IMR-90 (cell line): Measurements from ENCODE around the gene EMX1. TPM values are rescaled to one million over a fixed set of nuclear protein-coding genes. Genes with fewer than 3 reads are reported as not detected.

Experiments used
- ATAC-seq: fragments of 200-7000 bp; cut with Tn5 transposase; 2 replicates; pipeline ENCODE4 v1.9.1; 2020; ENCODE audit warnings: low read depth, mild to moderate bottlenecking, moderate library complexity
- BruUV-seq: library from RNA; stranded (reverse); fragments of 400-500 nt; replicated peaks from 2 replicates; lab custom pipeline; 2021; lab: Mats Ljungman, UMichigan
- CTCF ChIA-PET: fragments of 300-600 bp; formaldehyde crosslinking; extraction: SDS; loops from one replicate; lab custom pipeline; 2021; ENCODE audit warnings: antibody characterized with exemption; lab: Yijun Ruan, JAX
- POLR2A ChIA-PET: fragments of 300-600 bp; sonication (Branson Sonifier 250); formaldehyde crosslinking; loops from one replicate; lab custom pipeline; 2022; ENCODE audit warnings: antibody characterized with exemption; ENCODE audit not compliant: unreplicated experiment; lab: Charles Lee
- DNase-seq: peaks from one replicate; pipeline ENCODE4 v3.0.0; 2013
- H2AFZ ChIP-seq: replicated peaks from 2 replicates; pipeline ENCODE3; 2013; ENCODE audit warnings: low read length, mild to moderate bottlenecking; ENCODE audit not compliant: poor library complexity
- H2AK5ac ChIP-seq: 2 replicates; pipeline ENCODE4 v1.6.1; 2013; ENCODE audit warnings: low read depth, low read length, inconsistent platforms
- H2AK9ac ChIP-seq: replicated peaks from 2 replicates; pipeline ENCODE3; 2013; ENCODE audit warnings: mild to moderate bottlenecking, low read depth, low read length, moderate library complexity; ENCODE audit not compliant: poor library complexity
- H2BK120ac ChIP-seq: 2 replicates; pipeline ENCODE4 v1.6.1; 2013; ENCODE audit warnings: low read depth, low read length, inconsistent platforms
- H2BK15ac ChIP-seq: 3 replicates; pipeline ENCODE4 v1.6.1; 2013; ENCODE audit warnings: low read depth, low read length, inconsistent platforms
- H2BK20ac ChIP-seq: 2 replicates; pipeline ENCODE4 v1.6.1; 2013; ENCODE audit warnings: low read depth, mild to moderate bottlenecking, inconsistent platforms, low read length, moderate library complexity
- H2BK5ac ChIP-seq: 2 replicates; pipeline ENCODE4 v1.6.1; 2013; ENCODE audit warnings: mild to moderate bottlenecking, low read depth, low read length, inconsistent platforms; ENCODE audit not compliant: poor library complexity, severe bottlenecking
- H3K14ac ChIP-seq: replicated peaks from 2 replicates; pipeline ENCODE4 v1.6.1; 2013; ENCODE audit warnings: low read depth, low read length, inconsistent platforms
- H3K18ac ChIP-seq: 2 replicates; pipeline ENCODE4 v1.6.1; 2013; ENCODE audit warnings: low read depth, low read length, control low read depth
- H3K23ac ChIP-seq: 2 replicates; pipeline ENCODE4 v1.6.1; 2013; ENCODE audit warnings: low read depth, low read length, inconsistent platforms
- H3K27ac ChIP-seq: 2 replicates; pipeline ENCODE4 v1.5.1; 2013; ENCODE audit warnings: mild to moderate bottlenecking, control low read depth, low read length; ENCODE audit not compliant: insufficient read depth
- H3K27me3 ChIP-seq: 2 replicates; pipeline ENCODE4 v1.6.1; 2013; ENCODE audit warnings: low read length; ENCODE audit not compliant: control insufficient read depth, insufficient read depth
- H3K36me3 ChIP-seq: 2 replicates; pipeline ENCODE4 v1.6.1; 2013; ENCODE audit warnings: low read length, mixed read lengths; ENCODE audit not compliant: control insufficient read depth, insufficient read depth
- H3K4ac ChIP-seq: 2 replicates; pipeline ENCODE4 v1.6.1; 2013; ENCODE audit warnings: low read depth, low read length, inconsistent platforms
- H3K4me1 ChIP-seq: 2 replicates; pipeline ENCODE4 v1.6.1; 2013; ENCODE audit warnings: low read length, mixed read lengths; ENCODE audit not compliant: control insufficient read depth, insufficient read depth
- H3K4me2 ChIP-seq: 2 replicates; pipeline ENCODE4 v1.6.1; 2013; ENCODE audit warnings: low read depth, mild to moderate bottlenecking, control low read depth, low read length, moderate library complexity
- H3K4me3 ChIP-seq: 2 replicates; pipeline ENCODE4 v1.5.1; 2013; ENCODE audit warnings: low read depth, mild to moderate bottlenecking, control low read depth, low read length, moderate library complexity; ENCODE audit not compliant: insufficient read depth
- H3K56ac ChIP-seq: 2 replicates; pipeline ENCODE4 v1.6.1; 2013; ENCODE audit warnings: low read length, inconsistent platforms; ENCODE audit not compliant: insufficient read depth; ENCODE audit errors: extremely low read depth
- H3K79me1 ChIP-seq, 2 experiments: 2 replicates each; pipeline ENCODE4 v1.6.1; 2013; ENCODE audit warnings: low read length in 2 of 2, inconsistent platforms in 1 of 2, low read depth in 1 of 2
- H3K9ac ChIP-seq: 2 replicates; pipeline ENCODE4 v1.6.1; 2013; ENCODE audit warnings: low read depth, low read length, control low read depth
- H3K9me1 ChIP-seq: 2 replicates; pipeline ENCODE4 v1.6.1; 2013; ENCODE audit warnings: low read length, inconsistent platforms; ENCODE audit not compliant: insufficient read depth
- H3K9me3 ChIP-seq: 2 replicates; pipeline ENCODE4 v1.6.1; 2013; ENCODE audit warnings: low read length; ENCODE audit not compliant: control insufficient read depth, insufficient read depth
- H4K20me1 ChIP-seq: 2 replicates; pipeline ENCODE4 v1.6.1; 2013; ENCODE audit warnings: low read length, inconsistent platforms; ENCODE audit not compliant: insufficient read depth
- H4K5ac ChIP-seq: 2 replicates; pipeline ENCODE4 v1.6.1; 2013; ENCODE audit warnings: mild to moderate bottlenecking, low read depth, low read length, control low read depth
- H4K8ac ChIP-seq, 2 experiments: 2 replicates each; pipeline ENCODE4 v1.6.1; 2013; ENCODE audit warnings: low read depth in 2 of 2, low read length in 2 of 2, control low read depth in 1 of 2, inconsistent platforms in 1 of 2
- H4K91ac ChIP-seq: 2 replicates; pipeline ENCODE4 v1.6.1; 2013; ENCODE audit warnings: low read depth, low read length, inconsistent platforms; ENCODE audit not compliant: insufficient read depth
- CEBPB ChIP-seq: IDR thresholded peaks from 2 replicates; pipeline ENCODE4 v1.6.1; 2012; ENCODE audit warnings: low read depth, low read length, improper control_type of control experiment
- ELK1 ChIP-seq: fragments of 150-350 bp; IDR thresholded peaks from 2 replicates; pipeline ENCODE4 v1.6.1; 2016; ENCODE audit warnings: low read depth, mild to moderate bottlenecking, low read length, moderate library complexity, borderline replicate concordance
- FOS ChIP-seq: fragments of 150-350 bp; IDR thresholded peaks from 2 replicates; pipeline ENCODE4 v1.6.1; 2016; ENCODE audit warnings: low read depth, low read length
- MXI1 ChIP-seq: IDR thresholded peaks from 2 replicates; pipeline ENCODE4 v1.6.1; 2012; ENCODE audit warnings: low read depth, mild to moderate bottlenecking, low read length, moderate library complexity, borderline replicate concordance
- RAD21 ChIP-seq: IDR thresholded peaks from 2 replicates; pipeline ENCODE4 v1.6.1; 2012; ENCODE audit warnings: low read length, improper control_type of control experiment
- RFX5 ChIP-seq: IDR thresholded peaks from 2 replicates; pipeline ENCODE4 v1.8.0; 2012; ENCODE audit warnings: low read depth, mild to moderate bottlenecking, low read length, moderate library complexity
- SMC3 ChIP-seq: fragments of 150-350 bp; IDR thresholded peaks from 2 replicates; pipeline ENCODE4 v1.6.1; 2016; ENCODE audit warnings: low read depth, mild to moderate bottlenecking, antibody characterized with exemption, low read length, moderate library complexity
- USF2 ChIP-seq: fragments of 150-350 bp; IDR thresholded peaks from 2 replicates; pipeline ENCODE4 v1.6.1; 2017; ENCODE audit warnings: mild to moderate bottlenecking, antibody characterized with exemption, low read length, low read depth
- WGBS, 2 experiments: methylation state at CpG; one replicate each; pipeline versions ENCODE4 v1.1.5 to v1.1.7; 2013; ENCODE audit warnings: missing lambda C conversion rate in 2 of 2; ENCODE audit not compliant: insufficient read length in 1 of 2; ENCODE audit errors: extremely low coverage in 2 of 2; 5-methylcytosine and 5-hydroxymethylcytosine counted together
- dilution Hi-C: fragments of 300-500 bp; cut with HindIII; formaldehyde crosslinking; loops from one replicate; pipeline ENCODE4 v1.14.3; 2018; ENCODE audit warnings: low sequenced_read_pairs; ENCODE audit not compliant: unreplicated experiment
- in situ Hi-C: fragments of 300-500 bp; cut with MboI; formaldehyde crosslinking; loops from 3 replicates; pipeline ENCODE4 v1.14.3; 2019; ENCODE audit warnings: low sequenced_read_pairs, inconsistent platforms, mixed read lengths
- intact Hi-C: fragments of 100-400 bp; cut with micrococcal nuclease; formaldehyde crosslinking; loops from 2 replicates; pipeline ENCODE4 v1.10.0; 2022
- polyA plus RNA-seq, 3 experiments: library from polyadenylated mRNA; depleted of rRNA; stranded (reverse); fragments of >200 nt; gene quantifications; 2 replicates each; pipeline ENCODE4 v1.2.3, GENCODE V29; 2012; ENCODE audit warnings: low replicate concordance in 1 of 3
- total RNA-seq: library from RNA; depleted of rRNA; stranded (reverse); fragments of >200 nt; gene quantifications from 2 replicates; pipeline ENCODE4 v1.2.3, GENCODE V29; 2012
- TF ChIP-seq, protein P1 (sequence below): conservative IDR thresholded peaks from 2 replicates; pipeline ENCODE4 v1.5.1; 2012; ENCODE audit warnings: mild to moderate bottlenecking, low read depth, low read length, improper control_type of control experiment

Gene EMX1
- total and polyA plus RNA-seq, 2 of the 4 experiments (the other 2 are of a cell fraction), result not detected

DNA sequence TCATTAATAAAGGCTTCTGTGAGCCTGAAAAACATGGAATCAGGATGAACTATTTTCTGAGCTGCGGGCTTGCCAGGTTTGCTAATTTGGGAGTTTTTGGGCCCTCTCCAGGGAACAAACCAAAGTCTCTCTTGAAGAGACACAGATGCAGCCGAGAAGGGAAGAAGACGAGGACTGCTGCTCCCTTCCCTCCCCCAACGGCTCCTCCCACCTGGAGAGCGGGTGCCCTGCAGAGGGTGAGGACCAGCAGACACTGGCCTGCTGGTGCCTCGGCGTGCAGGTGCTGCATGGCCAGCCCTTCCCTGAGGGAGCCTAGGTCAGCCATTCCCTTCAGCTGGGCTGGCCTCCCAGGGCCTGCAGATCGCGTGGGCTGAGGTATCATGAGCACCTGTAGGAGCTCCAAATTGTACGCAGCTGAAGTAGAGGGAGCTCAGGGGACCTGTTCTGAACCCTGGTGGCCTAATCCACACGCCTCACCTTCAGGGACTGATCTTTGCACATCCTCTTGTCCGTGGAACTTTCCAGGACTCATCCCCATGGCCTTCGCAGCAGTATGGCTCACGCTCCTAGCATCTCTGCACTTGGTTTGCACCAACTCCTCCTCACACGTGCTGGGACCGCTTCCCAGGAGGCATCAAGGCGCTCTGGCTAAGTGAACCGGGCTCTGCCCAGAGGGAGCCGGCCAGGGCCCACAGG is 19.5 kb downstream of the EMX1 start:
- Histone ChIP-seq H3K4me2 (no peak overlapping the region), H3K4me3 (no peak overlapping the region), H4K8ac (no peak overlapping the region), H2BK120ac (no peak overlapping the region), H3K27ac (no peak overlapping the region), H2AK9ac (no peak overlapping the region), H4K91ac (no peak overlapping the region), H2BK20ac (no peak overlapping the region), H3K14ac (no peak overlapping the region), H3K9ac (no peak overlapping the region), H3K23ac (no peak overlapping the region), H3K27me3 (peaks cover 29% of the 10 kb centered on the region; the same call in 1 of the 2 replicates), H3K56ac (no peak overlapping the region), H2BK15ac (no peak overlapping the region), H2AK5ac (no peak overlapping the region), H4K20me1 (peaks cover 9% of the 10 kb centered on the region; the same call in 1 of the 2 replicates), H3K9me3 (no peaks in the 10 kb centered on the region), H3K36me3 (no peaks in the 10 kb centered on the region), H2BK5ac (no peak overlapping the region), H4K5ac (no peak overlapping the region), H2AFZ (no peak overlapping the region), H3K79me1 (no peaks in the 10 kb centered on the region), H3K4me1 (peaks cover 12% of the 10 kb centered on the region), H3K18ac (no peak overlapping the region), H3K4ac (no peak overlapping the region), H3K9me1 (peaks cover 21% of the 10 kb centered on the region)
- WGBS, 2 experiments, result 64% methylated on average over 7 of the region's 19 CpGs; no CpG with 5 or more reads in 1 of the 2 experiments
- ATAC-seq, result no peak
- intact Hi-C loops (no loop called here), dilution Hi-C loops (no loop called here), in situ Hi-C loops (no loop called here)
- no TSS peak for BruUV-seq
- TF ChIP-seq USF2, result no peak
- TF ChIP-seq, protein P1, sequence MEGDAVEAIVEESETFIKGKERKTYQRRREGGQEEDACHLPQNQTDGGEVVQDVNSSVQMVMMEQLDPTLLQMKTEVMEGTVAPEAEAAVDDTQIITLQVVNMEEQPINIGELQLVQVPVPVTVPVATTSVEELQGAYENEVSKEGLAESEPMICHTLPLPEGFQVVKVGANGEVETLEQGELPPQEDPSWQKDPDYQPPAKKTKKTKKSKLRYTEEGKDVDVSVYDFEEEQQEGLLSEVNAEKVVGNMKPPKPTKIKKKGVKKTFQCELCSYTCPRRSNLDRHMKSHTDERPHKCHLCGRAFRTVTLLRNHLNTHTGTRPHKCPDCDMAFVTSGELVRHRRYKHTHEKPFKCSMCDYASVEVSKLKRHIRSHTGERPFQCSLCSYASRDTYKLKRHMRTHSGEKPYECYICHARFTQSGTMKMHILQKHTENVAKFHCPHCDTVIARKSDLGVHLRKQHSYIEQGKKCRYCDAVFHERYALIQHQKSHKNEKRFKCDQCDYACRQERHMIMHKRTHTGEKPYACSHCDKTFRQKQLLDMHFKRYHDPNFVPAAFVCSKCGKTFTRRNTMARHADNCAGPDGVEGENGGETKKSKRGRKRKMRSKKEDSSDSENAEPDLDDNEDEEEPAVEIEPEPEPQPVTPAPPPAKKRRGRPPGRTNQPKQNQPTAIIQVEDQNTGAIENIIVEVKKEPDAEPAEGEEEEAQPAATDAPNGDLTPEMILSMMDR, result no peak
- TF ChIP-seq ELK1, result no peak
- no peak for TF ChIP-seq FOS
- TF ChIP-seq MXI1, result no peak
- no peak for TF ChIP-seq CEBPB
- TF ChIP-seq SMC3, result no peak
- no peak for TF ChIP-seq RFX5
- TF ChIP-seq RAD21, result no peak
- ChIA-PET CTCF (interaction anchor here (1.2 kb wide), 1 partner anchor 37 kb away, joined by 3 read pairs; no protein-coding TSS in a partner anchor), POLR2A (no interaction called here)
- DNase-seq, result no peak
